ENCODE data around the gene EGLN3.

- TF ChIP-seq CTCF (IDR thresholded peaks at IDR 0.05) (no peak), POLR2A (IDR thresholded peaks at IDR 0.05) (no peak)
Observed at GRCh38 chr14:33922125-33922524, 28.7 kb downstream of the EGLN3 start.

Measured in transverse colon (tissue), 3 donors.